AG04449 (cell line): ENCODE results near the gene FOXP1.

Experiments used
- CTCF ChIA-PET: fragments of 350-600 bp; formaldehyde crosslinking; extraction: SDS; loops from one replicate; lab custom pipeline; 2021; ENCODE audit warnings: antibody characterized with exemption; lab: Yijun Ruan, JAX
- POLR2A ChIA-PET: fragments of 400-600, 350-600 bp; formaldehyde crosslinking; extraction: SDS; loops from one replicate; lab custom pipeline; 2020; ENCODE audit warnings: antibody characterized with exemption, inconsistent platforms; lab: Yijun Ruan, JAX
- DNase-seq: peaks from one replicate; pipeline ENCODE4 v3.0.0-alpha.2; 2010; ENCODE audit warnings: low read depth, low spot score
- H3K4me3 ChIP-seq: 2 replicates; pipeline ENCODE4 v1.5.1; 2011; ENCODE audit warnings: low read depth, mild to moderate bottlenecking, control low read depth, low read length
- CTCF ChIP-seq: IDR thresholded peaks from one replicate; pipeline ENCODE4 v1.5.1; 2011; ENCODE audit warnings: mild to moderate bottlenecking, moderate library complexity, low read length, control low read depth, inconsistent platforms; ENCODE audit not compliant: insufficient read depth; ENCODE audit errors: missing control alignments

Gene FOXP1

GRCh38 chr3:71285086-71285485 is 298.4 kb downstream of the FOXP1 start:
- H3K4me3 ChIP-seq: no peak overlapping the region
- no peak for TF ChIP-seq CTCF
- DNase-seq: peak; percentile 41
- POLR2A ChIA-PET: no interaction called here
- CTCF ChIA-PET: no interaction called here

GRCh38 chr3:71282976-71283375 is 300.6 kb downstream of the FOXP1 start:
- no peak for TF ChIP-seq CTCF
- ChIA-PET POLR2A (interaction anchor here (0.6 kb wide), 1 partner anchor 15 kb away, joined by 5 read pairs; no protein-coding TSS in a partner anchor), CTCF (no interaction called here)
- DNase-seq: no peak
- H3K4me3 ChIP-seq: no peak overlapping the region

GRCh38 chr3:71281280-71281679 is 302.2 kb downstream of the FOXP1 start:
- DNase-seq: no peak
- H3K4me3 ChIP-seq: no peak overlapping the region
- TF ChIP-seq CTCF: no peak
- ChIA-PET CTCF (no interaction called here), POLR2A (no interaction called here)

GRCh38 chr3:71277341-71277740 is 306.2 kb downstream of the FOXP1 start:
- no peak overlapping the region for H3K4me3 ChIP-seq
- DNase-seq: no peak
- POLR2A ChIA-PET: interaction anchor here (0.7 kb wide), 1 partner anchor 19 kb away, joined by 3 read pairs; no protein-coding TSS in a partner anchor
- CTCF ChIA-PET: no interaction called here
- no peak for TF ChIP-seq CTCF

GRCh38 chr3:71276531-71276930 is 307.0 kb downstream of the FOXP1 start:
- TF ChIP-seq CTCF: no peak
- ChIA-PET CTCF (no interaction called here), POLR2A (interaction anchor here (0.7 kb wide), 1 partner anchor 19 kb away, joined by 3 read pairs; no protein-coding TSS in a partner anchor)
- no peak overlapping the region for H3K4me3 ChIP-seq
- DNase-seq: no peak

GRCh38 chr3:71273453-71273852 is 310.1 kb downstream of the FOXP1 start:
- POLR2A ChIA-PET: no interaction called here

More at GRCh38 chr3:71273453-71273852, 310.1 kb downstream of the FOXP1 start:
- no peak for TF ChIP-seq CTCF
- H3K4me3 ChIP-seq: no peak overlapping the region
- no peak for DNase-seq
- CTCF ChIA-PET: no interaction called here
